Measurements from ENCODE around the gene TUG1.

TUG1 gene

GRCh38 chr22:30945653-30946052 is 23.4 kb upstream of the TUG1 start:
- Histone ChIP-seq H2AFZ (ENCODE audit: low read length) (no peak overlapping the region), H3K9me2 (ENCODE audit: low read depth, low read length) (no peaks in the 10 kb centered on the region), H3K9me3 (ENCODE audit: low read length) (no peaks in the 10 kb centered on the region), H3K36me3 (ENCODE audit: insufficient read depth, low read length) (peaks cover 98% of the 10 kb centered on the region), H3F3A (ENCODE audit: insufficient read depth, low read length) (no peaks in the 10 kb centered on the region), H3K4me3 (ENCODE audit: low read depth, low read length, poor library complexity, severe bottlenecking) (no peak overlapping the region), H3K4me1 (ENCODE audit: insufficient read depth, low read length, severe bottlenecking) (no peaks in the 10 kb centered on the region), H3K9ac (ENCODE audit: low read length) (no peak overlapping the region), H3K79me2 (ENCODE audit: insufficient read depth, low read length) (no peaks in the 10 kb centered on the region), H3K27ac (ENCODE audit: low read depth, low read length, poor library complexity, severe bottlenecking) (no peak overlapping the region), H3K27me3 (ENCODE audit: insufficient read depth, low read length) (no peaks in the 10 kb centered on the region), H3K4me2 (ENCODE audit: low read length) (no peak overlapping the region), H4K20me1 (ENCODE audit: insufficient read depth, low read length) (no peaks in the 10 kb centered on the region)
- TF ChIP-seq CTCF (IDR thresholded peaks at IDR 0.05; ENCODE audit: low read length) (no peak), EZH2 (IDR thresholded peaks at IDR 0.05; ENCODE audit: borderline replicate concordance, low read length) (no peak)

GRCh38 chr22:30946354-30946753 is 22.7 kb upstream of the TUG1 start:
- Histone ChIP-seq H3K9me2 (ENCODE audit: low read depth, low read length) (no peaks in the 10 kb centered on the region), H4K20me1 (ENCODE audit: insufficient read depth, low read length) (no peaks in the 10 kb centered on the region), H3K79me2 (ENCODE audit: insufficient read depth, low read length) (no peaks in the 10 kb centered on the region), H3K9ac (ENCODE audit: low read length) (no peak overlapping the region), H3K36me3 (ENCODE audit: insufficient read depth, low read length) (peaks cover 97% of the 10 kb centered on the region), H3K27ac (ENCODE audit: low read depth, low read length, poor library complexity, severe bottlenecking) (no peak overlapping the region), H3K4me1 (ENCODE audit: insufficient read depth, low read length, severe bottlenecking) (no peaks in the 10 kb centered on the region), H3K4me2 (ENCODE audit: low read length) (no peak overlapping the region), H3K9me3 (ENCODE audit: low read length) (no peaks in the 10 kb centered on the region), H3K27me3 (ENCODE audit: insufficient read depth, low read length) (no peaks in the 10 kb centered on the region), H3F3A (ENCODE audit: insufficient read depth, low read length) (no peaks in the 10 kb centered on the region), H3K4me3 (ENCODE audit: low read depth, low read length, poor library complexity, severe bottlenecking) (no peak overlapping the region), H2AFZ (ENCODE audit: low read length) (no peak overlapping the region)
- TF ChIP-seq CTCF (IDR thresholded peaks at IDR 0.05; ENCODE audit: low read length) (no peak), EZH2 (IDR thresholded peaks at IDR 0.05; ENCODE audit: borderline replicate concordance, low read length) (no peak)

GRCh38 chr22:30947173-30947815 is 21.8 kb upstream of the TUG1 start:
- Histone ChIP-seq H4K20me1 (ENCODE audit: insufficient read depth, low read length) (no peaks in the 10 kb centered on the region), H2AFZ (ENCODE audit: low read length) (no peak overlapping the region), H3K9me2 (ENCODE audit: low read depth, low read length) (no peaks in the 10 kb centered on the region), H3K79me2 (ENCODE audit: insufficient read depth, low read length) (no peaks in the 10 kb centered on the region), H3K36me3 (ENCODE audit: insufficient read depth, low read length) (peaks cover 91% of the 10 kb centered on the region), H3K27me3 (ENCODE audit: insufficient read depth, low read length) (no peaks in the 10 kb centered on the region), H3K4me2 (ENCODE audit: low read length) (no peak overlapping the region), H3K9me3 (ENCODE audit: low read length) (no peaks in the 10 kb centered on the region), H3K9ac (ENCODE audit: low read length) (no peak overlapping the region), H3K4me3 (ENCODE audit: low read depth, low read length, poor library complexity, severe bottlenecking) (no peak overlapping the region), H3K4me1 (ENCODE audit: insufficient read depth, low read length, severe bottlenecking) (no peaks in the 10 kb centered on the region), H3F3A (ENCODE audit: insufficient read depth, low read length) (no peaks in the 10 kb centered on the region), H3K27ac (ENCODE audit: low read depth, low read length, poor library complexity, severe bottlenecking) (no peak overlapping the region)
- TF ChIP-seq EZH2 (IDR thresholded peaks at IDR 0.05; ENCODE audit: borderline replicate concordance, low read length) (no peak), CTCF (IDR thresholded peaks at IDR 0.05; ENCODE audit: low read length) (no peak)

Data from OCI-LY1 (cell line).